DOHH2 (cell line): ENCODE data around the gene ZNF74.

Experiments
- H3F3A ChIP-seq: fragments of 200-600 bp; sonication (generic), shearing (Covaris generic); 2 replicates; pipeline ENCODE4 v1.6.0; 2016; ENCODE audit warnings: antibody characterized with exemption, mild to moderate bottlenecking; ENCODE audit not compliant: control insufficient read depth, insufficient read depth
- H3K27ac ChIP-seq: fragments of 200-600 bp; sonication (generic); 2 replicates; pipeline ENCODE4 v1.5.1; 2014; ENCODE audit warnings: low read depth, mild to moderate bottlenecking, low read length, moderate library complexity
- H3K27me3 ChIP-seq: fragments of 200-600 bp; sonication (generic); 2 replicates; pipeline ENCODE4 v1.6.1; 2014; ENCODE audit warnings: mild to moderate bottlenecking, low read length, mixed read lengths; ENCODE audit not compliant: control insufficient read depth
- H3K36me3 ChIP-seq: fragments of 200-600 bp; sonication (generic); 2 replicates; pipeline ENCODE4 v1.6.1; 2014; ENCODE audit warnings: mild to moderate bottlenecking, low read length, moderate library complexity, mixed read lengths; ENCODE audit not compliant: control insufficient read depth
- H3K4me1 ChIP-seq: fragments of 200-600 bp; sonication (generic); 2 replicates; pipeline ENCODE4 v1.6.1; 2014; ENCODE audit warnings: mild to moderate bottlenecking, low read length, mixed read lengths; ENCODE audit not compliant: control insufficient read depth
- H3K4me2 ChIP-seq: fragments of 200-600 bp; sonication (generic); 2 replicates; pipeline ENCODE4 v1.6.0; 2014; ENCODE audit warnings: mild to moderate bottlenecking, low read length, moderate library complexity
- H3K4me3 ChIP-seq: fragments of 200-600 bp; sonication (generic); 2 replicates; pipeline ENCODE4 v1.5.1; 2014; ENCODE audit warnings: mild to moderate bottlenecking, low read length, mixed read lengths
- H3K79me2 ChIP-seq: fragments of 200-600 bp; sonication (generic); 2 replicates; pipeline ENCODE4 v1.6.1; 2014; ENCODE audit warnings: mild to moderate bottlenecking, low read length, mixed read lengths; ENCODE audit not compliant: control insufficient read depth
- H3K9me2 ChIP-seq: fragments of 200-600 bp; sonication (generic); replicated peaks from 2 replicates; pipeline ENCODE4 v1.6.1; 2014; ENCODE audit warnings: mild to moderate bottlenecking, low read length, mixed read lengths; ENCODE audit not compliant: control insufficient read depth
- H3K9me3 ChIP-seq: fragments of 200-600 bp; sonication (generic); 2 replicates; pipeline ENCODE4 v1.6.1; 2014; ENCODE audit warnings: antibody characterized with exemption, low read length, mixed read lengths; ENCODE audit not compliant: control insufficient read depth, insufficient read depth
- H4K20me1 ChIP-seq: fragments of 200-600 bp; sonication (generic); 2 replicates; pipeline ENCODE4 v1.6.0; 2014; ENCODE audit warnings: low read depth, mild to moderate bottlenecking, antibody characterized with exemption, low read length, moderate library complexity; ENCODE audit not compliant: control insufficient read depth, insufficient read depth
- EZH2phosphoT487 ChIP-seq: fragments of 200-600 bp; sonication (generic); IDR thresholded peaks from 2 replicates; pipeline ENCODE4 v1.6.1; 2017; ENCODE audit warnings: borderline replicate concordance, mild to moderate bottlenecking, antibody characterized with exemption, low read length, moderate library complexity, mixed read lengths
- TF ChIP-seq, protein P1 (sequence below): fragments of 200-600 bp; sonication (generic); IDR thresholded peaks from one replicate; pipeline ENCODE4 v1.5.1; 2014; ENCODE audit warnings: antibody characterized with exemption, mild to moderate bottlenecking, low read depth, low read length; ENCODE audit not compliant: poor library complexity, severe bottlenecking

ZNF74 gene

DNA sequence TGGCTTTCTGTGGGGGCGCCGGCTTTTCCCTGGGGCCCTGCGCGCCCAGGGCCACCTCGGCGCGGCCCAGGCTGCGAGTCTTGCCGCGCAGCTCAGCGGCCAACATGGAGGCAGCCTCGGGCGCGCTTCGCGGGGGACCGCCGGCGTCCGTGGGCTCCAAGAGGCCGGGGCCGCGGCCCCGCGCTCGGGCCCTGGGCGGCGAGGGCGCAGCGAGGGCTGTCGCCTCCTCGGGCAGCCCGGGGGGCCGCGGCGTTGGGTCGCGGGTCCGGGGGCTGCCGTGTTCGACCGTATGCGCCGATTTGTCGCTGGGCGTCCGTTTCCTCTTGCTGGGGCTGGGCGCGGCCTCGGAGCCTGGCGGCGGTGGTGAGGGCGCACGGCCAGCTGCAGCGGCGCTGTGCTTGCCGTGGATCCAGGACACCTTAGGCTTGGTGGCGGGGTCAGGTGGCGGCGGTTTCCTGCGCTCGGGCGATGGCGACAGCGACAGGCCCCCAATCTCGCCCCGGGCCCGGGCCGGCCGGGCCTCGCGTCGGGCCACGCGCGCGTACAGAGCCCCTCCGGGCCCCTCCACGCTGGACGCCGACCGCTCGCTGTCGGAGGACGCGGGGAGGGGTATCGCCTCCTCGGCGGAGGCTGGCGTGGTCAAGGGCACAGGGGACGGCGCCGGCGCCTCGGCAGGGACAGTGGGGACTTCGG lies 31.8 kb downstream of the ZNF74 start:
- no peaks in the 10 kb centered on the region; the same call in 1 of the 2 replicates for H3K4me1 ChIP-seq
- no peaks in the 10 kb centered on the region for H4K20me1 ChIP-seq
- no peaks in the 10 kb centered on the region for H3F3A ChIP-seq
- no peaks in the 10 kb centered on the region for H3K79me2 ChIP-seq
- no peaks in the 10 kb centered on the region for H3K9me3 ChIP-seq
- H3K27ac ChIP-seq: no peak overlapping the region
- H3K4me3 ChIP-seq: no peak overlapping the region
- H3K9me2 ChIP-seq: no peaks in the 10 kb centered on the region
- H3K27me3 ChIP-seq: peaks cover 16% of the 10 kb centered on the region
- TF ChIP-seq, protein P1, sequence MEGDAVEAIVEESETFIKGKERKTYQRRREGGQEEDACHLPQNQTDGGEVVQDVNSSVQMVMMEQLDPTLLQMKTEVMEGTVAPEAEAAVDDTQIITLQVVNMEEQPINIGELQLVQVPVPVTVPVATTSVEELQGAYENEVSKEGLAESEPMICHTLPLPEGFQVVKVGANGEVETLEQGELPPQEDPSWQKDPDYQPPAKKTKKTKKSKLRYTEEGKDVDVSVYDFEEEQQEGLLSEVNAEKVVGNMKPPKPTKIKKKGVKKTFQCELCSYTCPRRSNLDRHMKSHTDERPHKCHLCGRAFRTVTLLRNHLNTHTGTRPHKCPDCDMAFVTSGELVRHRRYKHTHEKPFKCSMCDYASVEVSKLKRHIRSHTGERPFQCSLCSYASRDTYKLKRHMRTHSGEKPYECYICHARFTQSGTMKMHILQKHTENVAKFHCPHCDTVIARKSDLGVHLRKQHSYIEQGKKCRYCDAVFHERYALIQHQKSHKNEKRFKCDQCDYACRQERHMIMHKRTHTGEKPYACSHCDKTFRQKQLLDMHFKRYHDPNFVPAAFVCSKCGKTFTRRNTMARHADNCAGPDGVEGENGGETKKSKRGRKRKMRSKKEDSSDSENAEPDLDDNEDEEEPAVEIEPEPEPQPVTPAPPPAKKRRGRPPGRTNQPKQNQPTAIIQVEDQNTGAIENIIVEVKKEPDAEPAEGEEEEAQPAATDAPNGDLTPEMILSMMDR: no peak
- no peak for TF ChIP-seq EZH2phosphoT487
- no peaks in the 10 kb centered on the region for H3K36me3 ChIP-seq
- H3K4me2 ChIP-seq: no peak overlapping the region

DNA sequence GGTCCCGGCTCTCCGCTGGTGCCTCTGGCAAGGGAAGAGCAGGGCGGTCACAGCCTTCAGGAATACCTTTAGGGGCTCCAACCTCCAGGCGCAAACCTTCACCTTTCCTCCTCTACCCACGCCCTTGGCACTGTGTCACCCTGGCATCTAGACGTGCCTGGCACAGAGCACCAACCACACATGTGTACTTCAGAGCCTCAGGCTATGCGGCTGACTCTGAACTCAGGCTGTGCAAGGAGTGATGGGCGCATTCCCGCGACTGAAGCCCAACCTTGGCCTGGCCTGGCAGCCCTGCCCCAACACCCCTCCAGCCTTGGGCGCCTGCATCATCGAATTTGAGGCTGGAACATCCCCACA lies 32.3 kb downstream of the ZNF74 start:
- no peak overlapping the region for H3K27ac ChIP-seq
- peaks cover 16% of the 10 kb centered on the region for H3K27me3 ChIP-seq
- H3K4me2 ChIP-seq: no peak overlapping the region
- H3K4me3 ChIP-seq: no peak overlapping the region
- no peaks in the 10 kb centered on the region for H3K9me3 ChIP-seq
- no peaks in the 10 kb centered on the region for H4K20me1 ChIP-seq
- H3K79me2 ChIP-seq: no peaks in the 10 kb centered on the region
- H3K4me1 ChIP-seq: no peaks in the 10 kb centered on the region; the same call in 1 of the 2 replicates
- no peaks in the 10 kb centered on the region for H3K36me3 ChIP-seq
- H3K9me2 ChIP-seq: no peaks in the 10 kb centered on the region
- TF ChIP-seq, protein P1: no peak
- TF ChIP-seq EZH2phosphoT487: no peak
- H3F3A ChIP-seq: no peaks in the 10 kb centered on the region

DNA sequence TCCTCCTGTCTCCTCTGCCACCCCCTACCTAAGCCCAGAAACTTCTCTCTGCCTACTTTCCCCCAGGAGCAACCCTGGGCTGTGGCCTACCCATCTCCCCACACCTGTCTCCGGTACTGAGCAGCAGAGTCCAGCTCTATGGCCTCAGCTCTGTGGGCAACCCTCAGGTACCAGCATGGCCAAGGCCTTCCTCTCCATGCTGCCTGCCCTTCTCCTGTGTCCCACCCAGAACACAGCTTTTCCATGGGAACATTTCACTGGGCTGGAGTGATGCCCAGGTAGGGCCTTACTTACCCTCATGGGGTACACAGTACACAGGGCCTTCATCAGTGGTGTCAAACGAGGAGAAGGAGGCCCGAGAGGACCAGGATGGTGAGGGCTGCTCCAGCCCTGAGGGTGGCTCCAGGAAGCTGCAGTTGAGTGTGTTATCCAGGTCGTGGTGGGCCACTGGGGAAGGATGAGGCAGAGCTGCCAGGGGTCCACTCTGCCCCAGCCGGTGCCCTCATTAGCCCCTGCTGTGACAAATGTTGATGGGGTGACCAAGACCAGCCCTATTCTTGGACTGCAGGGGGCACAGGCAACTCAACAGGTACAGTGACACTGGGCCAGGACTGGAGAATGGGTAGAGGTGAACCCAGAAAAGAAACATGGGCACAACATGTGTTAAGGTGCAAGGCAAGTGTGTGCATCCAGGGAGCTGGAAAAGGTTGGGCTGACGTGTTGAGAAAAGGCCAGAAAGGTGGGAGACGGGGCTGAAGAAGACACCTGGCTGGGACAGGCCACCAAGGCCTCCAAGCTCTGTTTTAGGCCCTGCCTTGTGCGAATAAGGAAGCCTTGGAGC lies 33.4 kb downstream of the ZNF74 start:
- Histone ChIP-seq H3K4me2 (no peak overlapping the region), H3K27ac (no peak overlapping the region), H3K4me1 (no peaks in the 10 kb centered on the region; the same call in 1 of the 2 replicates), H3K79me2 (no peaks in the 10 kb centered on the region), H3K9me3 (no peaks in the 10 kb centered on the region), H4K20me1 (no peaks in the 10 kb centered on the region), H3K27me3 (peaks cover 16% of the 10 kb centered on the region), H3K4me3 (no peak overlapping the region), H3K36me3 (no peaks in the 10 kb centered on the region), H3F3A (no peaks in the 10 kb centered on the region), H3K9me2 (no peaks in the 10 kb centered on the region)
- TF ChIP-seq, protein P1: no peak
- TF ChIP-seq EZH2phosphoT487: no peak
